A673 (cell line): ENCODE measurements around the gene RAD54L2.

Source experiments
- EZH2 ChIP-seq: fragments of 200-600 bp; sonication (generic); IDR thresholded peaks from 2 replicates; pipeline ENCODE4 v1.6.1; 2017; ENCODE audit warnings: borderline replicate concordance, low read depth, mild to moderate bottlenecking, mixed read lengths, antibody characterized with exemption, low read length; ENCODE audit not compliant: poor library complexity, severe bottlenecking
- TF ChIP-seq, protein P1 (sequence below): fragments of 300-800, 200-600 bp; sonication (generic); conservative IDR thresholded peaks from 2 replicates; pipeline ENCODE4 v1.5.1; 2017; ENCODE audit warnings: low read depth, mild to moderate bottlenecking, antibody characterized with exemption, low read length, moderate library complexity, mixed read lengths

DNA sequence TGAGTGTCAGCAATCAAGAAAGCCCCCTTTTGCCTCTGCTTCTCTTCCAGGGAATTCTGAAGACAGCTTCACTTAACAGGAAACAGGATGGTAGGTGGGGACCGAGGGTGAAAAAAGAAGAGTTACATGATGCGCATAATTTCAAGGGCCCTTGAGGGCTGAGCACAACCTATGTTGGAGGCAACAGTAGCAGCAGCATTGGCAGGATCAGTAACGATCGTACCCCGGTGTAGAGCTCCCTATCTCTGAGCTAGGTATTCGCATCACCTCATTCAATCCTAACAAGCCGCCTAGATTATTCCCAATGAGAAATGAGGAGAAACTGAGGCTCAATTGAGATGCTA lies 432 bp upstream of the RAD54L2 start:
- TF ChIP-seq, protein P1, sequence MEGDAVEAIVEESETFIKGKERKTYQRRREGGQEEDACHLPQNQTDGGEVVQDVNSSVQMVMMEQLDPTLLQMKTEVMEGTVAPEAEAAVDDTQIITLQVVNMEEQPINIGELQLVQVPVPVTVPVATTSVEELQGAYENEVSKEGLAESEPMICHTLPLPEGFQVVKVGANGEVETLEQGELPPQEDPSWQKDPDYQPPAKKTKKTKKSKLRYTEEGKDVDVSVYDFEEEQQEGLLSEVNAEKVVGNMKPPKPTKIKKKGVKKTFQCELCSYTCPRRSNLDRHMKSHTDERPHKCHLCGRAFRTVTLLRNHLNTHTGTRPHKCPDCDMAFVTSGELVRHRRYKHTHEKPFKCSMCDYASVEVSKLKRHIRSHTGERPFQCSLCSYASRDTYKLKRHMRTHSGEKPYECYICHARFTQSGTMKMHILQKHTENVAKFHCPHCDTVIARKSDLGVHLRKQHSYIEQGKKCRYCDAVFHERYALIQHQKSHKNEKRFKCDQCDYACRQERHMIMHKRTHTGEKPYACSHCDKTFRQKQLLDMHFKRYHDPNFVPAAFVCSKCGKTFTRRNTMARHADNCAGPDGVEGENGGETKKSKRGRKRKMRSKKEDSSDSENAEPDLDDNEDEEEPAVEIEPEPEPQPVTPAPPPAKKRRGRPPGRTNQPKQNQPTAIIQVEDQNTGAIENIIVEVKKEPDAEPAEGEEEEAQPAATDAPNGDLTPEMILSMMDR, result no peak
- no peak for TF ChIP-seq EZH2
